IMR-90 (cell line): ENCODE data around the gene CHST3. TPM values are rescaled to one million over a fixed set of nuclear protein-coding genes. Genes with fewer than 3 reads are reported as not detected.
A peak's percentile ranks its signal among the peaks of the same experiment; 100 is the strongest.

Experiments used
- ATAC-seq: fragments of 200-7000 bp; cut with Tn5 transposase; 2 replicates; pipeline ENCODE4 v1.9.1; 2020; ENCODE audit warnings: low read depth, mild to moderate bottlenecking, moderate library complexity
- BruUV-seq: library from RNA; stranded (reverse); fragments of 400-500 nt; replicated peaks from 2 replicates; lab custom pipeline; 2021; lab: Mats Ljungman, UMichigan
- CTCF ChIA-PET: fragments of 300-600 bp; formaldehyde crosslinking; extraction: SDS; loops from one replicate; lab custom pipeline; 2021; ENCODE audit warnings: antibody characterized with exemption; lab: Yijun Ruan, JAX
- POLR2A ChIA-PET: fragments of 300-600 bp; sonication (Branson Sonifier 250); formaldehyde crosslinking; loops from one replicate; lab custom pipeline; 2022; ENCODE audit warnings: antibody characterized with exemption; ENCODE audit not compliant: unreplicated experiment; lab: Charles Lee
- DNase-seq: peaks from one replicate; pipeline ENCODE4 v3.0.0; 2013
- H2AFZ ChIP-seq: replicated peaks from 2 replicates; pipeline ENCODE3; 2013; ENCODE audit warnings: low read length, mild to moderate bottlenecking; ENCODE audit not compliant: poor library complexity
- H2AK5ac ChIP-seq: 2 replicates; pipeline ENCODE4 v1.6.1; 2013; ENCODE audit warnings: low read depth, low read length, inconsistent platforms
- H2AK9ac ChIP-seq: replicated peaks from 2 replicates; pipeline ENCODE3; 2013; ENCODE audit warnings: mild to moderate bottlenecking, low read depth, low read length, moderate library complexity; ENCODE audit not compliant: poor library complexity
- H2BK120ac ChIP-seq: 2 replicates; pipeline ENCODE4 v1.6.1; 2013; ENCODE audit warnings: low read depth, low read length, inconsistent platforms
- H2BK15ac ChIP-seq: 3 replicates; pipeline ENCODE4 v1.6.1; 2013; ENCODE audit warnings: low read depth, low read length, inconsistent platforms
- H2BK20ac ChIP-seq: 2 replicates; pipeline ENCODE4 v1.6.1; 2013; ENCODE audit warnings: low read depth, mild to moderate bottlenecking, inconsistent platforms, low read length, moderate library complexity
- H2BK5ac ChIP-seq: 2 replicates; pipeline ENCODE4 v1.6.1; 2013; ENCODE audit warnings: mild to moderate bottlenecking, low read depth, low read length, inconsistent platforms; ENCODE audit not compliant: poor library complexity, severe bottlenecking
- H3K14ac ChIP-seq: replicated peaks from 2 replicates; pipeline ENCODE4 v1.6.1; 2013; ENCODE audit warnings: low read depth, low read length, inconsistent platforms
- H3K18ac ChIP-seq: 2 replicates; pipeline ENCODE4 v1.6.1; 2013; ENCODE audit warnings: low read depth, low read length, control low read depth
- H3K23ac ChIP-seq: 2 replicates; pipeline ENCODE4 v1.6.1; 2013; ENCODE audit warnings: low read depth, low read length, inconsistent platforms
- H3K27ac ChIP-seq: 2 replicates; pipeline ENCODE4 v1.5.1; 2013; ENCODE audit warnings: mild to moderate bottlenecking, control low read depth, low read length; ENCODE audit not compliant: insufficient read depth
- H3K27me3 ChIP-seq: 2 replicates; pipeline ENCODE4 v1.6.1; 2013; ENCODE audit warnings: low read length; ENCODE audit not compliant: control insufficient read depth, insufficient read depth
- H3K36me3 ChIP-seq: 2 replicates; pipeline ENCODE4 v1.6.1; 2013; ENCODE audit warnings: low read length, mixed read lengths; ENCODE audit not compliant: control insufficient read depth, insufficient read depth
- H3K4ac ChIP-seq: 2 replicates; pipeline ENCODE4 v1.6.1; 2013; ENCODE audit warnings: low read depth, low read length, inconsistent platforms
- H3K4me1 ChIP-seq: 2 replicates; pipeline ENCODE4 v1.6.1; 2013; ENCODE audit warnings: low read length, mixed read lengths; ENCODE audit not compliant: control insufficient read depth, insufficient read depth
- H3K4me2 ChIP-seq: 2 replicates; pipeline ENCODE4 v1.6.1; 2013; ENCODE audit warnings: low read depth, mild to moderate bottlenecking, control low read depth, low read length, moderate library complexity
- H3K4me3 ChIP-seq: 2 replicates; pipeline ENCODE4 v1.5.1; 2013; ENCODE audit warnings: low read depth, mild to moderate bottlenecking, control low read depth, low read length, moderate library complexity; ENCODE audit not compliant: insufficient read depth
- H3K56ac ChIP-seq: 2 replicates; pipeline ENCODE4 v1.6.1; 2013; ENCODE audit warnings: low read length, inconsistent platforms; ENCODE audit not compliant: insufficient read depth; ENCODE audit errors: extremely low read depth
- H3K79me1 ChIP-seq, 2 experiments: 2 replicates each; pipeline ENCODE4 v1.6.1; 2013; ENCODE audit warnings: low read length in 2 of 2, inconsistent platforms in 1 of 2, low read depth in 1 of 2
- H3K9ac ChIP-seq: 2 replicates; pipeline ENCODE4 v1.6.1; 2013; ENCODE audit warnings: low read depth, low read length, control low read depth
- H3K9me1 ChIP-seq: 2 replicates; pipeline ENCODE4 v1.6.1; 2013; ENCODE audit warnings: low read length, inconsistent platforms; ENCODE audit not compliant: insufficient read depth
- H3K9me3 ChIP-seq: 2 replicates; pipeline ENCODE4 v1.6.1; 2013; ENCODE audit warnings: low read length; ENCODE audit not compliant: control insufficient read depth, insufficient read depth
- H4K20me1 ChIP-seq: 2 replicates; pipeline ENCODE4 v1.6.1; 2013; ENCODE audit warnings: low read length, inconsistent platforms; ENCODE audit not compliant: insufficient read depth
- H4K5ac ChIP-seq: 2 replicates; pipeline ENCODE4 v1.6.1; 2013; ENCODE audit warnings: mild to moderate bottlenecking, low read depth, low read length, control low read depth
- H4K8ac ChIP-seq, 2 experiments: 2 replicates each; pipeline ENCODE4 v1.6.1; 2013; ENCODE audit warnings: low read depth in 2 of 2, low read length in 2 of 2, control low read depth in 1 of 2, inconsistent platforms in 1 of 2
- H4K91ac ChIP-seq: 2 replicates; pipeline ENCODE4 v1.6.1; 2013; ENCODE audit warnings: low read depth, low read length, inconsistent platforms; ENCODE audit not compliant: insufficient read depth
- CEBPB ChIP-seq: IDR thresholded peaks from 2 replicates; pipeline ENCODE4 v1.6.1; 2012; ENCODE audit warnings: low read depth, low read length, improper control_type of control experiment
- FOS ChIP-seq: fragments of 150-350 bp; IDR thresholded peaks from 2 replicates; pipeline ENCODE4 v1.6.1; 2016; ENCODE audit warnings: low read depth, low read length
- MAZ ChIP-seq: IDR thresholded peaks from 2 replicates; pipeline ENCODE4 v1.6.1; 2012; ENCODE audit warnings: low read depth, mild to moderate bottlenecking, low read length, improper control_type of control experiment, moderate library complexity, borderline replicate concordance
- RCOR1 ChIP-seq: IDR thresholded peaks from 2 replicates; pipeline ENCODE4 v1.6.1; 2012; ENCODE audit warnings: mild to moderate bottlenecking, low read length, improper control_type of control experiment; ENCODE audit not compliant: insufficient replicate concordance
- WGBS, 2 experiments: methylation state at CpG; one replicate each; pipeline versions ENCODE4 v1.1.5 to v1.1.7; 2013; ENCODE audit warnings: missing lambda C conversion rate in 2 of 2; ENCODE audit not compliant: insufficient read length in 1 of 2; ENCODE audit errors: extremely low coverage in 2 of 2; 5-methylcytosine and 5-hydroxymethylcytosine counted together
- dilution Hi-C: fragments of 300-500 bp; cut with HindIII; formaldehyde crosslinking; loops from one replicate; pipeline ENCODE4 v1.14.3; 2018; ENCODE audit warnings: low sequenced_read_pairs; ENCODE audit not compliant: unreplicated experiment
- in situ Hi-C: fragments of 300-500 bp; cut with MboI; formaldehyde crosslinking; loops from 3 replicates; pipeline ENCODE4 v1.14.3; 2019; ENCODE audit warnings: low sequenced_read_pairs, inconsistent platforms, mixed read lengths
- intact Hi-C: fragments of 100-400 bp; cut with micrococcal nuclease; formaldehyde crosslinking; loops from 2 replicates; pipeline ENCODE4 v1.10.0; 2022
- polyA plus RNA-seq, 3 experiments: library from polyadenylated mRNA; depleted of rRNA; stranded (reverse); fragments of >200 nt; gene quantifications; 2 replicates each; pipeline ENCODE4 v1.2.3, GENCODE V29; 2012; ENCODE audit warnings: low replicate concordance in 1 of 3
- total RNA-seq: library from RNA; depleted of rRNA; stranded (reverse); fragments of >200 nt; gene quantifications from 2 replicates; pipeline ENCODE4 v1.2.3, GENCODE V29; 2012

Gene CHST3
- total and polyA plus RNA-seq, 2 of the 4 experiments (the other 2 are of a cell fraction), result 8.6 to 9.0 TPM

DNA sequence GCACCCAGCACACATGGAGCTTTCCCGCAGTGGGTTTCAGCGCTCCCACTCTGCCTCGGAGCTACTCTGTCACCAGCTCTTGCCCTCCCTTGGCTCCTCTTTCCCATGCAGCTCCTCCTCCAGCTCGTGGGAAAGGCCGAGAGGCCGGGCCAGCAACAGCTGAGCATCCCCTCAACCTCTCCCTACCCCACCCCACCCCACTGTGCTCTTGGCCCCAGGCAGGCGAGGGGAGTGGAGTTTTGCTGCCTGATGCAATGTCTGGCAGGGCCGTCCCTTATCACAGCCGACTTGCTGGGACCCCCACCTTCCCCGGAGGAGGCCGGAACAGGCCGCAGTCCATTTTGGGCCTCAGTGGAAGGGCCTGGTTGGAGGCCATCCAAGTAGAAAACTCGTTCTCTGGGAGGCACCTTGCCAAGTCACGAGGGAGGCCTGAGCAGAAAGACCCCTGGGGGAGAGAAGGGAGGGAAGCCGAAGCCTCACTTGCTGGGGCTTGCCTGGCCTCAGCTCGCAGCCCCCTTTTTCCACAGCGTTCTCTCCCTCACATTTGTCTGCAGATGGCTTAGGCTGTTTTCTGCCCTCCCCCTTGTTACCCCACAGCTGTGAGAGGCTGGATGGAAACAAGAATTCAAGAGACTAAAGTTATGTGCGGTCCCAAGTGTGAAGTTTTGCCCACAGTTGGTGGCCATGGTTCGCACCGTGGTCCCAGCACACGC is 35.3 kb downstream of the CHST3 start:
- H3K79me1 ChIP-seq, result peaks cover 33 to 86% of the 10 kb centered on the region in 2 experiments
- H4K5ac ChIP-seq, result peak overlapping the region; percentile 79
- H3K9me3 ChIP-seq, result no peaks in the 10 kb centered on the region
- WGBS, 2 experiments, result 35% methylated on average over 12 of the region's 21 CpGs; no CpG with 5 or more reads in 1 of the 2 experiments
- no peaks in the 10 kb centered on the region for H3K36me3 ChIP-seq
- H3K4me2 ChIP-seq, result peak overlapping the region; percentile 50
- POLR2A ChIA-PET, result interaction anchor here (1.0 kb wide), 1 partner anchor 10 kb away, joined by 4 read pairs; no protein-coding TSS in a partner anchor
- DNase-seq, result peak; percentile 73
- in situ Hi-C loops, result no loop called here
- peak overlapping the region; percentile 76 for H4K91ac ChIP-seq
- peak overlapping the region; percentile 55; the same call in 2 of the 3 replicates for H2BK15ac ChIP-seq
- peak overlapping the region; percentile 55 for H2BK5ac ChIP-seq
- peak overlapping the region; percentile 80 for H2BK120ac ChIP-seq
- peaks cover 36% of the 10 kb centered on the region for H3K4me1 ChIP-seq
- H3K18ac ChIP-seq, result peak overlapping the region; percentile 65; the same call in 1 of the 2 replicates
- H3K14ac ChIP-seq, result peak overlapping the region; percentile 74
- H2AK9ac ChIP-seq, result peak overlapping the region; percentile 97
- peak overlapping the region; percentile 36 to 57; a peak in 3 of 4 replicates for H4K8ac ChIP-seq
- peak overlapping the region; percentile 88 for H3K4ac ChIP-seq
- H4K20me1 ChIP-seq, result no peaks in the 10 kb centered on the region
- H3K23ac ChIP-seq, result peak overlapping the region; percentile 83; the same call in 1 of the 2 replicates
- H2AK5ac ChIP-seq, result peak overlapping the region; percentile 74
- CTCF ChIA-PET, result interaction anchor here (0.6 kb wide), 1 partner anchor 149 kb away, joined by 3 read pairs; no protein-coding TSS in a partner anchor
- peaks cover 28% of the 10 kb centered on the region for H3K9me1 ChIP-seq
- peak; percentile 77 for ATAC-seq
- H3K9ac ChIP-seq, result peak overlapping the region; percentile 11
- peak overlapping the region; percentile 80 for H3K27ac ChIP-seq
- H3K4me3 ChIP-seq, result no peak overlapping the region
- H3K56ac ChIP-seq, result no peak overlapping the region
- dilution Hi-C loops, result no loop called here
- H3K27me3 ChIP-seq, result no peaks in the 10 kb centered on the region
- H2BK20ac ChIP-seq, result peak overlapping the region; percentile 48
- peak overlapping the region; percentile 85 for H2AFZ ChIP-seq
- intact Hi-C loops, result no loop called here
- peak; percentile 39; the same call in 1 of the 2 replicates for TF ChIP-seq CEBPB
- peak; percentile 58; the same call in 1 of the 2 replicates for TF ChIP-seq MAZ
- TF ChIP-seq RCOR1, result no peak
- TF ChIP-seq FOS, result no peak
- no TSS peak for BruUV-seq
